Measurements from ENCODE around the gene BAD.

Gene BAD

DNA sequence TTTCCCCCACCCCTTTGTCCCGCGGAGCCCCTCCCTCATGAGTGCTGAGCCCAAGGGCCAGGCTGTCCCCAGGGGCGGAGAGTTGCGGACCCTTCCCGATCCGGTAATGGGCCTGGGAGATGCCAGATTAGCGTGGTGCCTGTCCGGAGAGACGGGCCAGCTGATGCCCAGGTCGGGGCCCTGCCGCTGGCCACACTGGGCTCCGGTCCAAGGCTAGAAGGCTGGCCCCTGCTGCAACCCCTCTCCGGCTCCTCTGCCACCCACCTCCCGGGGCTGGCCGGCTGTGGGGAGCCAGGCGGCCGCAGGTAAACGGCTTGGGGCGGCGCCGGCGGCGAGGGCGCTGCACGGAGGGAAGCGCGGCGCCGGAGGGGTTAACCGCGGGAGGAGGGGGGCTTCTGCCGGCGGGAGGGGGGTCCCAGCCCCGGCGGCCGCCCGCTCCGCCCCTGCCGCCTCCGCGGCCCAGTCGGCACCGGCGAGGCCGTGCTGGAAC is 6.8 kb upstream of the BAD start, which contains the start of gene KCNK4:
Gene KCNK4, plus strand, starts transcription at position 41 of the 490 bp plus-strand sequence. CDS start 1,717 bp downstream, outside the sequence.
- H3K27ac ChIP-seq (ENCODE audit: low read depth, low read length), result no peak within 1 kb of the TSS
- no peaks in the 10 kb centered on the region for H3K9me3 ChIP-seq (ENCODE audit: low read length)
- peaks cover 39 to 63% of the 10 kb centered on the region in 2 donors for H3K27me3 ChIP-seq (ENCODE audit: control insufficient read depth in 1 of 2, insufficient read depth in 2 of 2, low read length in 2 of 2)
- peaks cover 1% of the 10 kb centered on the region for H3K4me1 ChIP-seq (ENCODE audit: insufficient read depth, low read length)
- no peak within 1 kb of the TSS for H3K9ac ChIP-seq (ENCODE audit: low read length)
- H3K4me3 ChIP-seq (ENCODE audit: low read depth in 1 of 2, low read length in 2 of 2), result peak within 1 kb of the TSS in 1 of 2 donors; percentile 42
- no peaks in the 10 kb centered on the region for H3K36me3 ChIP-seq (ENCODE audit: insufficient read depth, low read length)

DNA sequence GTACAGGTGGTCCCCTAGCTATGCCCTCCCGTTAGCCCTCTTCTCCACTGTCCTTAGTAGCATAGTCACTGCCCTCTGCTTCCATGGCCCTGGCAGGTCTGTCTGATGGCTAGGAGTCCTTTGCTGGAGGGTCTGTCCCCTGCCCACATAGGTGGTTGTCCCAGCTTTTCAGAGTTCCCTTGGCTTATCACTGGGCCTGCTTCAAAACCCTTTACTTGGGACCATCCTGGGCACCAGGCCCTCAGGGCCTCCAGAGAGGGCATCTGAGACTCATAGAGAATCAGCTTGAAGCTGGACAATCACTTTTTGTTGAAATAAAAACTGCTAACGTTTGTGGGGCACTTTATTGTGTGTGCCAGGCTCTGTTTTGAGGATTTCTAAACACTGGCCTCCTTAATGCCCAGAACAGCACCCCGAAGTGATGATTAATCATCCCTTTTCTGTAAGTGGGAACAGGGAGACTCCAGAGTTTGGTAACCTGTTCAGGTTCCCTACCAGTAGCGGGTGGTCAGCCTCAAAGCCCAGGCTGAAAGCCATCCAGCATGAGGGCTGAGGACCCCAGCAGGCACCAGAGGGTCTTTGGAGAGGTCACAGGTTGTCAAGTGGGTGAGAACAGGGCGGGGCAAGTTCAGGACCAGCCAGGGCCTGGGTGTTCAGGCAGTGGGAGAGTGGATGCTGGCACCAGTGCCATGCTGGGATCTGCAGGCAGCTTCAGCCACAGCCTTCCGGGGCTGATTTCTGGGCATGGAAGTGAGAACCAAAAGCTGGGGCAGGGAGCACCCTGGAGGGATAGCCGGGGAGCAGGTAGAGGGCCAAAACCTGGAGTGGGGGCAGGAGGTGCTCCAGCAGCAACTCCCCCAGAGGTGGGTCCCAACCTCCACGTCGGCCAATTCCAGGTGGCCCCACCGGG is 6.1 kb upstream of the BAD start:
- no peaks in the 10 kb centered on the region for H3K36me3 ChIP-seq (ENCODE audit: insufficient read depth, low read length)
- H3K4me1 ChIP-seq (ENCODE audit: insufficient read depth, low read length), result peaks cover 6% of the 10 kb centered on the region
- no peak overlapping the region for H3K9ac ChIP-seq (ENCODE audit: low read length)
- H3K27ac ChIP-seq (ENCODE audit: low read depth, low read length), result no peak overlapping the region
- peaks cover 32 to 56% of the 10 kb centered on the region in 2 donors for H3K27me3 ChIP-seq (ENCODE audit: control insufficient read depth in 1 of 2, insufficient read depth in 2 of 2, low read length in 2 of 2)
- H3K4me3 ChIP-seq (ENCODE audit: low read depth in 1 of 2, low read length in 2 of 2), result no peak overlapping the region
- H3K9me3 ChIP-seq (ENCODE audit: low read length), result no peaks in the 10 kb centered on the region

DNA sequence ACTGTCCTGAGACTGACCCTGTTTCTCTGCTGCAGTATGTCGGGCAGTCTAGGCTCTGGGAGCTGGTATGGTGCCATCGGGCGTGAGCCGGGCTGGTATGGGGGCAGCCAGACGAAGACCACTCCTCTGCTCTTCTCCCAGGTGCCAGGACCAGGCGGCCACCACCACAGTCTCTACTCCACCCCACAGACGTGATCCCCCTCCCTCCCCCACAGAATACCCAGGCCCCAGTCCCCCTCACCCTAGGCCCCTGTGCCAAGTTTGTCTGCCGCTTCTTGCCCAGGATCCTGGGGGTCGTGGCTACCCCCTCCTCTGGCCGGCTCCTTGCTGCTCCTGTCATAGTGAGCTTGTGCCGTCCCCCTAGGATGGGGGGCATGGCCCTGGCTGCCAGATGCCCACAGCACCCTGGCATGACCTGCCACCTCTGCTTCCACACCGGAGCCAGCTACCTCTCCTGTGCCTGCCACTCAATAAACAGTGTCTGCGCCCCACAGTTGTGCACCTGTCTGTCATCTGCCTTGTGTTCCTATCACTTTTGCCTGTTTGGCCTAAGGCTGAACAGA is 4.6 kb upstream of the BAD start:
- Histone ChIP-seq H3K27me3 (ENCODE audit: control insufficient read depth in 1 of 2, insufficient read depth in 2 of 2, low read length in 2 of 2) (peaks cover 24 to 43% of the 10 kb centered on the region in 2 donors), H3K4me3 (ENCODE audit: low read depth in 1 of 2, low read length in 2 of 2) (no peak overlapping the region), H3K4me1 (ENCODE audit: insufficient read depth, low read length) (peaks cover 7% of the 10 kb centered on the region), H3K27ac (ENCODE audit: low read depth, low read length) (no peak overlapping the region), H3K9me3 (ENCODE audit: low read length) (no peaks in the 10 kb centered on the region), H3K9ac (ENCODE audit: low read length) (no peak overlapping the region), H3K36me3 (ENCODE audit: insufficient read depth, low read length) (no peaks in the 10 kb centered on the region)

DNA sequence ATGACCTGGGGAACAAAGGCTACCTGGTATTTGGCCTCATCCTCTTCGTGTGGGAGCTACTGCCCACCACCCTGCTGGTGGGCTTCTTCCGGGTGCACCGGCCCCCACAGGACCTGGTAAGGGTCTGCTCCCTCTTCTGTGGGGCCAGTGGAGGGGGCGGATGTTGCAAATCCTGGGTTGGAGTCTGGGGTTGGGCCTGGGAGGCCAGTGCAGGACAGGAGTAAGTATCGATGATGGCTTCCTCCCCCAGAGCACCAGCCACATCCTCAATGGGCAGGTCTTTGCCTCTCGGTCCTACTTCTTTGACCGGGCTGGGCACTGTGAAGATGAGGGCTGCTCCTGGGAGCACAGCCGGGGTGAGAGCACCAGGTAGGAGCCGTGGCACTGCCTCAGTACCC is 3.9 kb upstream of the BAD start:
- peaks cover 14% of the 10 kb centered on the region for H3K4me1 ChIP-seq (ENCODE audit: insufficient read depth, low read length)
- H3K36me3 ChIP-seq (ENCODE audit: insufficient read depth, low read length), result no peaks in the 10 kb centered on the region
- H3K4me3 ChIP-seq (ENCODE audit: low read depth in 1 of 2, low read length in 2 of 2), result no peak overlapping the region
- no peaks in the 10 kb centered on the region for H3K9me3 ChIP-seq (ENCODE audit: low read length)
- no peak overlapping the region for H3K9ac ChIP-seq (ENCODE audit: low read length)
- H3K27me3 ChIP-seq (ENCODE audit: control insufficient read depth in 1 of 2, insufficient read depth in 2 of 2, low read length in 2 of 2), result peaks cover 24 to 36% of the 10 kb centered on the region in 2 donors
- no peak overlapping the region for H3K27ac ChIP-seq (ENCODE audit: low read depth, low read length)

DNA sequence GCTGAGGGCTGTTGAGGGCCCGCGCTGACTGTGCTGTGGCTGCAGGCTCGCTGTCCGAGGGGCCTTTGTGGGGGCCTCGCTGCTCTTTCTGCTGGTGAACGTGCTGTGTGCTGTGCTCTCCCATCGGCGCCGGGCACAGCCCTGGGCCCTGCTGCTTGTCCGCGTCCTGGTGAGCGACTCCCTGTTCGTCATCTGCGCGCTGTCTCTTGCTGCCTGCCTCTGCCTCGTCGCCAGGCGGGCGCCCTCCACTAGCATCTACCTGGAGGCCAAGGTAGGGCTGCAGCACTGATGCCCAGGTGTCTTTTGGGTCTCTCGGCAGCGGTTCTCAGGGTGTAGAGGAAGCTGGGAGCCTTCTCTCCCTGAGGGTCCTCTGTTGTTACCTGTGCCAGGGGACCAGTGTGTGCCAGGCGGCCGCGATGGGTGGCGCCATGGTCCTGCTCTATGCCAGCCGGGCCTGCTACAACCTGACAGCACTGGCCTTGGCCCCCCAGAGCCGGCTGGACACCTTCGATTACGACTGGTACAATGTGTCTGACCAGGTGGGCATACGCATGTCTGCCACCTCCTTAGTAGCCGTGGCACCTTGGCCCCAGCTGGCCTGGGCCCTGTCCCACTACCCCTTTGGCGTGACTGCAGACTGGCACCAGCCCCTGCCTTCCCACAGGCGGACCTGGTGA is 3.3 kb upstream of the BAD start:
- peaks cover 19% of the 10 kb centered on the region for H3K4me1 ChIP-seq (ENCODE audit: insufficient read depth, low read length)
- H3K27me3 ChIP-seq (ENCODE audit: control insufficient read depth in 1 of 2, insufficient read depth in 2 of 2, low read length in 2 of 2), result peaks cover 18 to 32% of the 10 kb centered on the region in 2 donors
- H3K9ac ChIP-seq (ENCODE audit: low read length), result no peak overlapping the region
- H3K36me3 ChIP-seq (ENCODE audit: insufficient read depth, low read length), result no peaks in the 10 kb centered on the region
- no peak overlapping the region for H3K27ac ChIP-seq (ENCODE audit: low read depth, low read length)
- H3K9me3 ChIP-seq (ENCODE audit: low read length), result no peaks in the 10 kb centered on the region
- no peak overlapping the region for H3K4me3 ChIP-seq (ENCODE audit: low read depth in 1 of 2, low read length in 2 of 2)

DNA sequence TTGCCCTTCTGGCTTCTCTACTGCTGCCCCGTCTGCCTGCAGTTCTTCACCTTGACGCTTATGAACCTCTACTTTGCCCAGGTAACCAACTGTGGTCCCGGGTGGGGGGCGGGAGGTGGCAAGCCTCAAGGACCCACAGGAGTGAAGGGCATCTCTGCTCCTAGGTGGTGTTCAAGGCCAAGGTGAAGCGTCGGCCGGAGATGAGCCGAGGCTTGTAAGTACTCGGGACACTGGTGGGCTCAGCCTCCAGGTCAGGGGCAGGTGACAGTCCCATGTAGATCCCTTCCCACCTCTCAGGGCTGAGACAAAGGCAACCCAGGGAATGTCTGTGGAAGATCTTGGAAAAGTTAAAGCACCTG is 2.3 kb upstream of the BAD start:
- H3K27me3 ChIP-seq (ENCODE audit: control insufficient read depth in 1 of 2, insufficient read depth in 2 of 2, low read length in 2 of 2), result peaks cover 14 to 21% of the 10 kb centered on the region in 2 donors
- no peaks in the 10 kb centered on the region for H3K9me3 ChIP-seq (ENCODE audit: low read length)
- H3K9ac ChIP-seq (ENCODE audit: low read length), result no peak overlapping the region
- no peak overlapping the region for H3K4me3 ChIP-seq (ENCODE audit: low read depth in 1 of 2, low read length in 2 of 2)
- no peak overlapping the region for H3K27ac ChIP-seq (ENCODE audit: low read depth, low read length)
- H3K4me1 ChIP-seq (ENCODE audit: insufficient read depth, low read length), result peaks cover 19% of the 10 kb centered on the region
- H3K36me3 ChIP-seq (ENCODE audit: insufficient read depth, low read length), result peaks cover 5% of the 10 kb centered on the region

DNA sequence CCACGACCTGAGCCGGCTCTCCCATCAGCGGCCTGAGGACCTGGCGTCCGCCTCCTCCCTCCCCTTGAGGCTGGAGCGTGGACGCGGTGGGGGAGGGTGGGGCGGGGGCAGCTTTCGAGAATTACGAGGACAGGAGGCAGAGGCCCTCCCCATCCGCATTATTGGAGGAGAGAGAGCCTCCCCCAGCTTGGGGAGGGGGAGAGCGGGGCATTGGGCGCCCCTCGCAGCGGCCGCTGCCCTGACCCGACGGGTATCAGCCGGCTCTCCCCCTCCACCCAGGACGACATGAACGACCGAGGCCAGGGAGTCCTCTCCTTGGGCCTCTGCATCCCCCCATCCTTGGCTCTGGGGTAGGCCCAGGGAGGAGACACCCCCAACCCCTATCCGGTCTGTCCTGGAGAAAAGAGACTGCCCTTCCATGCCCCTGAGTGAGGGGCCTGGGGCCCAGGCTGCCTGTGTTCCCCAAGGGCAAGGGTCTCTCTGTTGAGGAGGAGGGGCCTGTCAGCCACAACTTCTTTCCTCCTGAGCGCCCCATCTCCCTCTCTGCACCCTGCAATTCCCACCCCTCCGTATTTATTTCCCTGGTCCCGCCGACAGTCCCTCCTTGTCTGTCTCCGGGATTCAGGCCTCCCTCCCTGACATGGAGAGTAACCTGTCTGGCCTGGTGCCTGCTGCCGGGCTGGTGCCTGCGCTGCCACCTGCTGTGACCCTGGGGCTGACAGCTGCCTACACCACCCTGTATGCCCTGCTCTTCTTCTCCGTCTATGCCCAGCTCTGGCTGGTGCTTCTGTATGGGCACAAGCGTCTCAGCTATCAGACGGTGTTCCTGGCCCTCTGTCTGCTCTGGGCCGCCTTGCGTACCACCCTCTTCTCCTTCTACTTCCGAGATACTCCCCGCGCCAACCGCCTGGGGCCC is 1.7 kb upstream of the BAD start:
- H3K4me3 ChIP-seq (ENCODE audit: low read depth in 1 of 2, low read length in 2 of 2), result peak overlapping the region; percentile 79 to 94
- peaks cover 10% of the 10 kb centered on the region for H3K36me3 ChIP-seq (ENCODE audit: insufficient read depth, low read length)
- peaks cover 12 to 16% of the 10 kb centered on the region in 2 donors for H3K27me3 ChIP-seq (ENCODE audit: control insufficient read depth in 1 of 2, insufficient read depth in 2 of 2, low read length in 2 of 2)
- peak overlapping the region; percentile 100 for H3K27ac ChIP-seq (ENCODE audit: low read depth, low read length)
- no peak overlapping the region for H3K9ac ChIP-seq (ENCODE audit: low read length)
- peaks cover 19% of the 10 kb centered on the region for H3K4me1 ChIP-seq (ENCODE audit: insufficient read depth, low read length)
- no peaks in the 10 kb centered on the region for H3K9me3 ChIP-seq (ENCODE audit: low read length)

DNA sequence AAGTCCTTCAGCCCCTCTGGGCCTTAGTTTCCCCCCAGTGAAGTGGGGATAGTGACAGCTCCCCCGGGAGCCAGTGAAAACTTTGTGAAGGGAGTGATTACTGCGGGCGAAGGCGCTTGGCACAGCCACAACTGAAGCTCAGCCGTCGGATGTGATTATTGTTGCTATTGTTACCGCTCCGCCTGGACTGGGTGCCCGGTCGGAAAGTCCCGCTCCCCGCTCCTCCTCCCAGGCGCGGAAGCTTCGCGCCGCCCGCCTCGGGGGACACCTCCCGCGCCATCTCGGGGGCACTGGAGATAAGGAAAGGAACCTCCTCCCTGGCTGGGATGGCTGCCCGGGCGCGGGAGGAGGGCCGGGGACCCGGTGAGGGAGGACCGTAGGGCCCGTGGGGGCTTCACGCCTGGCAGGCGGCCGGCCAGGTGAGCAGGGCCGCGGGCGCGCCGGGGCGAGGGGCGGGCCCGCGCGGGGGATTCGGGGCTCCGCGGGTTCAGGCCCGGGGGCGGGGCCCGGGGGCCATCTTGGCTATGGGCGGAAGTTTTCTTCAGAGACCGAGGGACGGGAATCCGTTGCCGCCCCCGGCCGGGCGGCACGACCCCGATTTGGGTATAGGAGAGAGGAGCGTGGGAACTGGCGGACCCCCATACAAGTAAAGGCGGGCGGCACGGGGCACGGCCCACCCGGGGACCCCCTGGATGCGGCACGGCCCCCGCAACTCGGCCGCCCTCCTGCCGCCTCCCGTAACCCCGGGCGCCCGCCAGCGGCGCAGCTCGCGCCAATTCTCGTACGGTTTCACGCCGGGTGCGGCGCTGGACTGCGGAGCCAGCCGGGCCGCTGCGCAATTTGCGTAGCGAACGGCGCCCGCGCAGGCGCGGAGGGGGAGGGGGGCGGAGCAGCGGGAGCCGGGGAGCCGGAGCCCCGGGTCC is 758 bp upstream of the BAD start, which contains the start of gene GPR137:
Gene GPR137, plus strand, starts transcription at position 887 of the 923 bp plus-strand sequence. CDS start 677 bp downstream, outside the sequence.
- H3K9me3 ChIP-seq (ENCODE audit: low read length), result no peaks in the 10 kb centered on the region
- peaks cover 19% of the 10 kb centered on the region for H3K4me1 ChIP-seq (ENCODE audit: insufficient read depth, low read length)
- peaks cover 2 to 7% of the 10 kb centered on the region in 2 donors for H3K27me3 ChIP-seq (ENCODE audit: control insufficient read depth in 1 of 2, insufficient read depth in 2 of 2, low read length in 2 of 2)
- peak within 1 kb of the TSS; percentile 93 for H3K9ac ChIP-seq (ENCODE audit: low read length)
- peak within 1 kb of the TSS; percentile 100 for H3K27ac ChIP-seq (ENCODE audit: low read depth, low read length)
- H3K36me3 ChIP-seq (ENCODE audit: insufficient read depth, low read length), result peaks cover 10% of the 10 kb centered on the region
- peak within 1 kb of the TSS; percentile 79 to 94 for H3K4me3 ChIP-seq (ENCODE audit: low read depth in 1 of 2, low read length in 2 of 2)

DNA sequence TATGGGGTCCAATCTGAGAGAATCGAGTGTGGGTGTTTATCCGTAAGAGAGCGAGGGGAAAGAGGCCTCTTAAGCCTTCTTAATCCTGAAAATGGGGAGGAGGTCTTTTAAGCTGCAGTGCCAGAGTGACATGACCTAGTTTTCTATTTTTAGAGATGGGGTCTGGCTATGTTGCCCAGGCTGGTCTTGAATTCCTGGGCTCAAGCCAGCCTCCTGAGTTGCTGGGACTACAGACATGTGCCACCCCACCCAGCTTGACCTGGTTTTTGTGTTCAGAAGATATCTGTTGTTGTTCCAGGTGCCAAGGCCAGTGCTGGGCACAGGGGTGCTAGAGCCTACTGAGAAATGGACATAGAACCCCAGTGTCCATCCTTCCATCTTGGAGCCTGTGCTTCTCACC is 1.4 kb downstream of the BAD start:
- no peaks in the 10 kb centered on the region for H3K27me3 ChIP-seq (ENCODE audit: control insufficient read depth in 1 of 2, insufficient read depth in 2 of 2, low read length in 2 of 2)
- no peaks in the 10 kb centered on the region for H3K9me3 ChIP-seq (ENCODE audit: low read length)
- H3K4me3 ChIP-seq (ENCODE audit: low read depth in 1 of 2, low read length in 2 of 2), result no peak overlapping the region
- peak overlapping the region; percentile 93 for H3K9ac ChIP-seq (ENCODE audit: low read length)
- H3K27ac ChIP-seq (ENCODE audit: low read depth, low read length), result no peak overlapping the region
- peaks cover 19% of the 10 kb centered on the region for H3K4me1 ChIP-seq (ENCODE audit: insufficient read depth, low read length)
- peaks cover 16% of the 10 kb centered on the region for H3K36me3 ChIP-seq (ENCODE audit: insufficient read depth, low read length)

Data from muscle layer of colon (tissue), 2 donors.